Skeletal muscle tissue (tissue), 4 donors: Measurements from ENCODE around the gene UGGT1. TPM values are rescaled to one million over a fixed set of nuclear protein-coding genes. Genes with fewer than 3 reads are reported as not detected.

ENCODE experiments used
- H3K27ac ChIP-seq: one replicate; pipeline ENCODE4 v1.7.0; 2013; ENCODE audit warnings: mild to moderate bottlenecking, low read depth, low read length, inconsistent platforms
- H3K27me3 ChIP-seq, 3 donors: one replicate each; pipeline ENCODE4 v1.7.0; 2013; ENCODE audit warnings: low read length in 3 of 3; ENCODE audit not compliant: control insufficient read depth in 3 of 3, insufficient read depth in 3 of 3
- H3K36me3 ChIP-seq, 3 donors: one replicate each; pipeline ENCODE4 v1.7.0; 2013; ENCODE audit warnings: low read length in 3 of 3; ENCODE audit not compliant: control insufficient read depth in 3 of 3, insufficient read depth in 3 of 3
- H3K4me1 ChIP-seq, 3 donors: one replicate each; pipeline ENCODE4 v1.7.0; 2013; ENCODE audit warnings: low read length in 3 of 3, mild to moderate bottlenecking in 3 of 3; ENCODE audit not compliant: control insufficient read depth in 3 of 3, insufficient read depth in 3 of 3
- H3K4me3 ChIP-seq, 3 donors: one replicate each; pipeline ENCODE4 v1.7.0; 2013; ENCODE audit warnings: low read length in 3 of 3
- H3K9ac ChIP-seq, 3 donors: one replicate each; pipeline ENCODE4 v1.7.0; 2013; ENCODE audit warnings: low read length in 3 of 3, mild to moderate bottlenecking in 3 of 3, moderate library complexity in 2 of 3, low read depth in 1 of 3
- H3K9me3 ChIP-seq, 3 donors: one replicate each; pipeline ENCODE4 v1.7.0; 2013; ENCODE audit warnings: low read length in 3 of 3; ENCODE audit not compliant: control insufficient read depth in 3 of 3
- total RNA-seq: library from RNA; depleted of rRNA; stranded (reverse); fragments of >200 nt; gene quantifications from one replicate; pipeline ENCODE4 v1.2.3, GENCODE V29; 2014
- donor health status: Osteomylitis.

The UGGT1 gene
- total RNA-seq, 1 donor from 2014 or later, result 30.3 TPM

DNA sequence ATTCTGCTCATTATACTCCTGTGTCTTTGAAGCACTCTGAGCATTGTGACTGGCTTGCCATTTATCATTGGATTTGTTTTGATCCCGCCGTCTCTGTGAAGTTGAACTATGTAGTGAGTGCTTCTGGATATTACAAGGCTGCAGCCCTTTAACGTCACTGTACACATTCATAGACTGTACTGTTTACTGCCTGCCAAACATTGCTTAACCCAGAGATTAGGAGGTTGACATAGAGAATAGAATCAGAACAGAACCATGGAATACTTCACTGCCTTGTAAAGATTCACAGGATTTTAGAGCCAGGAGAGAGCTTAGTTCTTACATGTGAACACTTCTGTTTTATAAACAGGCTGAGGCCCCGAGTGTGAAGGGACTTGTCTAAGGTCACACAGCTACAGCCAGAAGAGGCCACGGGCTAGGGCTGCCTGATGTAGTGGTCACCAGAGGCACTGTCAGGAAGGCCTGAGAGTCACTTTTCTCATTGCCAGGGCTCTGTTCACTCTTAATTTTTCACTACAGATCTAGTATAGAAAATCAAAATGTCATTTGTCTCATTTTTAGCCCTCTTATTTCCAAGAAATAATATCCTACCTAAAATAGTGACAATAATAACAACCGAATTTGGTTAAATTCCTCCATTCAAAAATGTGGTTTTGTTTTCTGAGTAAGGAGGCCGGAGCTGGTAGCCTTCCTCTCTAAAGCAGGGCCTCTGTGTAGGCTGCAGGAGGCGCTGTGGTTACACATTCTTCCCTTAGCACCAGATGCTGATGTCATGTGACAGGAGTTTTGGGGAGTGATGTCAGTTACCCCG is 87.9 kb downstream of the UGGT1 start:
- Histone ChIP-seq H3K27me3 (no peaks in the 10 kb centered on the region), H3K4me3 (no peak overlapping the region), H3K9me3 (no peaks in the 10 kb centered on the region), H3K9ac (no peak overlapping the region), H3K36me3 (peaks cover 22 to 78% (median 69%) of the 10 kb centered on the region in 3 donors), H3K27ac (no peak overlapping the region), H3K4me1 (no peaks in the 10 kb centered on the region)

GRCh38 chr2:128179461-128179755 is 88.4 kb downstream of the UGGT1 start:
- peaks cover 22 to 73% (median 68%) of the 10 kb centered on the region in 3 donors for H3K36me3 ChIP-seq
- H3K4me3 ChIP-seq, result no peak overlapping the region
- no peaks in the 10 kb centered on the region for H3K27me3 ChIP-seq
- no peak overlapping the region for H3K27ac ChIP-seq
- H3K4me1 ChIP-seq, result no peaks in the 10 kb centered on the region
- H3K9ac ChIP-seq, result no peak overlapping the region
- H3K9me3 ChIP-seq, result no peaks in the 10 kb centered on the region

GRCh38 chr2:128180031-128180430 is 89.0 kb downstream of the UGGT1 start:
- Histone ChIP-seq H3K4me3 (no peak overlapping the region), H3K27ac (no peak overlapping the region), H3K4me1 (no peaks in the 10 kb centered on the region), H3K27me3 (no peaks in the 10 kb centered on the region), H3K9me3 (no peaks in the 10 kb centered on the region), H3K9ac (no peak overlapping the region), H3K36me3 (peaks cover 19 to 67% (median 62%) of the 10 kb centered on the region in 3 donors)

DNA sequence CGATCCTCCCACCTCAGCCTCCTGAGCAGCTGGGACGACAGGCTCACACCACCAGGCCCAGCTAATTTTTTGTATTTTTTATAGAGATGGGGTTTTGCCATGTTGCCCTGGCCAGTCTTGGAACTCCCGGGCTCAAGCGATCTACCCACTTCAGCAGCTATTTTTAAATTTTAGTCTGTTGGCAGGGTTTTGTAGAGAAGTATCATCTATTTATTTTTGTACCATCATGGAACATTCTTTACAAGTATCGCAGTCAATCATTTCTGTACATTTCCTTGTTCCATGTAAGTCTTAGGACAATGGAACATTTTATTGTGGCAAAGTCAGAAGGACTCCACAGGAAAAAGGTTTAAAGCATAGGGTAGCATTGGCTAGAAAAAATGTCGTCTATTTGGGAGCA is 94.6 kb downstream of the UGGT1 start:
- no peak overlapping the region for H3K9ac ChIP-seq
- peak overlapping the region; percentile 68 for H3K27ac ChIP-seq
- H3K4me3 ChIP-seq, result no peak overlapping the region
- no peaks in the 10 kb centered on the region for H3K27me3 ChIP-seq
- no peaks in the 10 kb centered on the region for H3K9me3 ChIP-seq
- H3K4me1 ChIP-seq, result peaks cover 2 to 6% (median 4%) of the 10 kb centered on the region in 3 donors
- H3K36me3 ChIP-seq, result peaks cover 9 to 38% (median 37%) of the 10 kb centered on the region in 3 donors

GRCh38 chr2:128187032-128187654 is 96.1 kb downstream of the UGGT1 start:
- no peaks in the 10 kb centered on the region for H3K9me3 ChIP-seq
- H3K36me3 ChIP-seq, result peaks cover 11 to 31% (median 30%) of the 10 kb centered on the region in 3 donors
- H3K4me3 ChIP-seq, result peak overlapping the region; percentile 52 to 73 (median 61)
- H3K9ac ChIP-seq, result peak overlapping the region; percentile 54 to 69 (median 55)
- H3K4me1 ChIP-seq, result peaks cover 4 to 6% (median 5%) of the 10 kb centered on the region in 3 donors
- peak overlapping the region; percentile 77 for H3K27ac ChIP-seq
- no peaks in the 10 kb centered on the region for H3K27me3 ChIP-seq

DNA sequence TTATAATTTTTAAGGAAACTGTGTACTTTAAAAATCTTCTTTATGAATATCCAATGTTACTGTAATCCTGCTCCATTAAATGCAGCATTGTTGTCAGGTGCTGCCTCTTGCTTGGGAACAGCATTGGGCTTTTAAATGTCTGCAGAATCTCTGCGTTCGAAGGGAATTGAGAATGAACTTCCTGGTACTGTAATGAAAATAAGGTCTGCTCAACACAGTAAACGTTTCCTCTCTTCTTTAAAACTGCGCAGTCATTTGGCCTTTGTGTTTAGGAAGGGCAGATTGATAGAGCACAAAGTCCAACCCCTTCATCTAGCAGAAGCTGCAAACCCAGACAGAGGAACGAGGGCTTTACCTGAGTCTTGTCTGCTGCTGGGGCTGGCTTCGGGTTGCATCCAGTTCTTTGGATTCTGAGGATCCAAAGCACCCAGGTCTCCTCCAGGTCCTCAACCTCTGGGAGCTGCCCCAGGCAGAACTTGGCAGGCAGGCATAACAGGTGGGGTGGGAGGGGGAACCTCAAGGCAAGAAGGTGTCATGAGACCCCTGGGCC is 104.5 kb downstream of the UGGT1 start:
- H3K27ac ChIP-seq, result no peak overlapping the region
- no peaks in the 10 kb centered on the region for H3K27me3 ChIP-seq
- peak overlapping the region in 1 of 3 donors; percentile 40 for H3K9ac ChIP-seq
- peaks cover 0 to 21% (median 18%) of the 10 kb centered on the region in 3 donors for H3K4me1 ChIP-seq
- H3K36me3 ChIP-seq, result peaks cover 4 to 11% (median 5%) of the 10 kb centered on the region in 3 donors
- H3K9me3 ChIP-seq, result no peaks in the 10 kb centered on the region
- H3K4me3 ChIP-seq, result no peak overlapping the region

DNA sequence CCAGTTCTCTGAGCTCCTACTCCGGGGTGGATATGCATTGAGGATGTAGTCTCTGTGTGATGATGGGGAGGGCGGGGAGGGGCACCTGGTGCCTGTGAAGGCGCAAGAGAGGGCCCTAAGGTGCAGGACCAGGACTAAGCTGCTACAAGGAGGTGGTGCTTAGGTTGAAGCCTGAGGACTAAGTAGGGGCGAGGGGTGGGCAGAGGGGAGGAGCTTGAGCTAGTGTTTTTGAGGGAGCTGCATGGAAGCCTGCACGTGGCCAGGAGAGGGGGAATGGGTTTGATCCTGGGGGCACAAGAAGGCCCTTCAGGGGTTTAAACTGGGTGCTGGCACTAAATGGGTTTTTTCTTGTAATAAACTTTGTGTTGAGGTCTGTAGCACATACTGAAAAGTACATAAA is 105.0 kb downstream of the UGGT1 start:
- no peak overlapping the region for H3K27ac ChIP-seq
- H3K9me3 ChIP-seq, result no peaks in the 10 kb centered on the region
- peaks cover 0 to 6% (median 0%) of the 10 kb centered on the region in 3 donors for H3K36me3 ChIP-seq
- H3K4me3 ChIP-seq, result no peak overlapping the region
- H3K4me1 ChIP-seq, result peaks cover 0 to 18% (median 17%) of the 10 kb centered on the region in 3 donors
- H3K9ac ChIP-seq, result peak overlapping the region in 1 of 3 donors; percentile 40
- no peaks in the 10 kb centered on the region for H3K27me3 ChIP-seq

DNA sequence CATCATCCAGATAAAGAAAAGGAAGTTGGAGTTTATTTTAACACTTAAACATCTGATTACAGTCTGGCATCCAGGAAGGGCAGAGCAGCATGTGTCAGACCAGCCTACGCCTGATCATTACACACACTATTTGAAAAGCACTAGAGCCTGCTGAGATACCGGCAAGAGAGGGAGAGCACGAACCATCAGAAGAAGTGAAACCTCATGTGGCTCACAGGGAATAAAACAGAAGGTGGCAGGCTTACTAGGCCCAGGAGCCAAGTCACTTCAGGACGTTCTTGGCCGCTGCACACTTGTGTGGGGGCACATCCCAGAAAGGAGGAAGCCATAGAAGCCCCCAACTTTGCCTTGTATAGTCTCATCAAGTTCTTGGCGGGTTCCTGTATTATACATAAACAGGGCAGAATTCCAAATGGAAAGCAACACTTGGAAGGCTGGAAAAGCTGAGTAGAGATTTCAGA is 105.5 kb downstream of the UGGT1 start:
- no peaks in the 10 kb centered on the region for H3K27me3 ChIP-seq
- peaks cover 0 to 18% (median 17%) of the 10 kb centered on the region in 3 donors for H3K4me1 ChIP-seq
- no peaks in the 10 kb centered on the region for H3K9me3 ChIP-seq
- no peak overlapping the region for H3K4me3 ChIP-seq
- peaks cover 0 to 4% (median 0%) of the 10 kb centered on the region in 3 donors for H3K36me3 ChIP-seq
- no peak overlapping the region for H3K27ac ChIP-seq
- H3K9ac ChIP-seq, result no peak overlapping the region

DNA sequence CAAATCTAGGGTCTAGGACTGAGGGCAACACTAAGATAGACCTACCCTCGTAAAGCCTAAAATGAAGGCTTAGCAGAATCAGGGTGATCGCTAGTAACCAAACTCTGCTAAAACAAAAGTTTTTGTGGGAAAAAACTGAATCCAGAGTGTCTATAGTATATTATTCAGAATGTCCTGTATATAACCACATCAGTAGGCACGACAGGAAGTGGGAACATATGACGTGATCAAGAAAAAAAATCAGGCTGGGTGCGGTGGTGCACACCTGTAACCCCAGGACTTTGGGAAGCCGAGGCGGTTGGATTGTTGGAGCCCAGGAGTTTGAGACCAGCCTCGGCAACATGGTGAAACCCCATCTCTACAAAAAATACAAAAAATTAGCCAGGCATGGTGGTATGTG is 106.1 kb downstream of the UGGT1 start:
- H3K9ac ChIP-seq, result no peak overlapping the region
- no peak overlapping the region for H3K4me3 ChIP-seq
- no peak overlapping the region for H3K27ac ChIP-seq
- H3K36me3 ChIP-seq, result peaks cover 0 to 4% (median 0%) of the 10 kb centered on the region in 3 donors
- peaks cover 0 to 18% (median 17%) of the 10 kb centered on the region in 3 donors for H3K4me1 ChIP-seq
- H3K9me3 ChIP-seq, result no peaks in the 10 kb centered on the region
- no peaks in the 10 kb centered on the region for H3K27me3 ChIP-seq

GRCh38 chr2:128198656-128199055 is 107.7 kb downstream of the UGGT1 start:
- H3K4me3 ChIP-seq, result no peak overlapping the region
- H3K4me1 ChIP-seq, result peaks cover 0 to 14% (median 12%) of the 10 kb centered on the region in 3 donors
- H3K9ac ChIP-seq, result no peak overlapping the region
- no peaks in the 10 kb centered on the region for H3K9me3 ChIP-seq
- no peak overlapping the region for H3K27ac ChIP-seq
- no peaks in the 10 kb centered on the region for H3K27me3 ChIP-seq
- peaks cover 0 to 4% (median 0%) of the 10 kb centered on the region in 3 donors for H3K36me3 ChIP-seq
